Transverse colon (tissue), 4 donors: Measurements from ENCODE around the gene ARRB2. TPM values are rescaled to one million over a fixed set of nuclear protein-coding genes. Genes with fewer than 3 reads are reported as not detected.

ENCODE experiments used
- DNase-seq: peaks from one replicate; pipeline ENCODE4 v3.0.0-alpha.2; 2019
- H3K27ac ChIP-seq, 4 donors: fragments of 200-600 bp; sonication (generic); 2 replicates each; pipeline ENCODE4 v1.5.1; 2016 to 2018; ENCODE audit warnings: inconsistent platforms in 4 of 4
- H3K27me3 ChIP-seq: fragments of 200-600 bp; sonication (generic); 2 replicates; pipeline ENCODE4 v1.5.1; 2017; ENCODE audit warnings: inconsistent platforms
- H3K36me3 ChIP-seq, 4 donors: fragments of 200-600 bp; sonication (generic); 2 replicates each; pipeline ENCODE4 v1.5.1; 2017 to 2019; ENCODE audit warnings: inconsistent platforms in 4 of 4
- H3K4me1 ChIP-seq, 4 donors: fragments of 200-600 bp; sonication (generic); 2 replicates each; pipeline ENCODE4 v1.5.1; 2017 to 2020; ENCODE audit warnings: inconsistent platforms in 4 of 4
- H3K4me3 ChIP-seq, 4 donors: fragments of 200-600 bp; sonication (generic); 1 replicate in 1 of 4; 2 replicates in 3 of 4; pipeline versions ENCODE4 v1.5.1 to v1.6.1; 2017 to 2019; ENCODE audit warnings: inconsistent platforms in 4 of 4
- H3K9me3 ChIP-seq, 2 donors: fragments of 200-600 bp; sonication (generic); 2 replicates each; pipeline ENCODE4 v1.5.1; 2017 to 2019; ENCODE audit warnings: inconsistent platforms in 2 of 2
- CTCF ChIP-seq, 5 experiments: fragments of 200-600 bp in 3 of 5; fragments of 450-650 bp in 2 of 5; sonication (generic) in 3 of 5; IDR thresholded peaks; 1 replicate in 2 of 5; 2 replicates in 3 of 5; pipeline ENCODE4 v1.5.1; 2016 to 2017; ENCODE audit warnings: antibody characterized with exemption in 5 of 5, inconsistent platforms in 3 of 5, mild to moderate bottlenecking in 2 of 5, moderate library complexity in 1 of 5
- EP300 ChIP-seq: sonication (generic); formaldehyde crosslinking; IDR thresholded peaks from one replicate; pipeline ENCODE4 v1.6.1; 2017; ENCODE audit warnings: antibody characterized with exemption, low read depth
- POLR2A ChIP-seq: fragments of 450-650 bp; IDR thresholded peaks from one replicate; pipeline ENCODE4 v1.6.1; 2016; ENCODE audit warnings: antibody characterized with exemption, mild to moderate bottlenecking, moderate library complexity
- POLR2AphosphoS5 ChIP-seq, 3 donors: sonication (generic); formaldehyde crosslinking; IDR thresholded peaks; one replicate each; pipeline ENCODE4 v1.6.1; 2016; ENCODE audit warnings: antibody characterized with exemption in 3 of 3
- WGBS, 2 donors: methylation state at CpG; one replicate each; pipeline ENCODE4 v1.1.5; 2018; ENCODE audit warnings: low coverage in 1 of 2; 5-methylcytosine and 5-hydroxymethylcytosine counted together
- in situ Hi-C, 4 donors: fragments of 200-750 bp; cut with MboI; loops; one replicate each; pipeline versions ENCODE4 v1.15.0 to v1.15.1; 2017; ENCODE audit warnings: low sequenced_read_pairs in 3 of 4, low pct_ligation_motif_present in 1 of 4, low pct_unique_long_range_greater_than_20kb in 1 of 4
- intact Hi-C: fragments of 100-400 bp; cut with DNase I; formaldehyde crosslinking; loops from one replicate; pipeline ENCODE4 v1.15.1; 2023; ENCODE audit warnings: low total_unique reads
- total RNA-seq, 4 donors: library from RNA; depleted of rRNA; stranded (reverse); fragments of >200 nt; gene quantifications; one replicate each; pipeline ENCODE4 v1.1.0, GENCODE V29; 2016

Gene ARRB2
- total RNA-seq, 4 donors from 2014 or later, result 19.3 to 47.9 (median 36.8) TPM

GRCh38 chr17:4722678-4723240 lies 12.3 kb downstream of the ARRB2 start:
- intact Hi-C loops, result no loop called here
- H3K9me3 ChIP-seq, result no peaks in the 10 kb centered on the region
- no peak for DNase-seq
- no peak overlapping the region for H3K4me3 ChIP-seq
- no peaks in the 10 kb centered on the region for H3K36me3 ChIP-seq
- in situ Hi-C loops, result no loop called here
- TF ChIP-seq POLR2AphosphoS5 (IDR thresholded peaks at IDR 0.05) (no peak), CTCF (IDR thresholded peaks at IDR 0.05) (no peak), EP300 (no peak), POLR2A (no peak)
- no peaks in the 10 kb centered on the region for H3K27me3 ChIP-seq
- peaks cover 0 to 13% (median 7%) of the 10 kb centered on the region in 4 donors for H3K4me1 ChIP-seq
- H3K27ac ChIP-seq, result no peak overlapping the region
- WGBS, 2 donors, result 74 to 83% methylated on average over 7 to 16 of the region's 16 CpGs

GRCh38 chr17:4724650-4725049 lies 14.2 kb downstream of the ARRB2 start:
- no peaks in the 10 kb centered on the region for H3K9me3 ChIP-seq
- in situ Hi-C loops (no loop called here), intact Hi-C loops (no loop called here)
- DNase-seq, result no peak
- H3K4me3 ChIP-seq, result no peak overlapping the region
- 90 to 91% methylated on average over 2 to 5 of the region's 5 CpGs for WGBS, 2 donors
- no peaks in the 10 kb centered on the region for H3K27me3 ChIP-seq
- H3K36me3 ChIP-seq, result no peaks in the 10 kb centered on the region
- TF ChIP-seq CTCF (IDR thresholded peaks at IDR 0.05) (no peak), POLR2A (no peak), POLR2AphosphoS5 (IDR thresholded peaks at IDR 0.05) (no peak), EP300 (no peak)
- H3K4me1 ChIP-seq, result peaks cover 0 to 13% (median 7%) of the 10 kb centered on the region in 4 donors
- no peak overlapping the region for H3K27ac ChIP-seq

- TF ChIP-seq POLR2A (no peak), EP300 (no peak), POLR2AphosphoS5 (IDR thresholded peaks at IDR 0.05) (no peak), CTCF (IDR thresholded peaks at IDR 0.05) (no peak)
- no peak for DNase-seq
- 63 to 74% methylated on average over 3 to 9 of the region's 9 CpGs for WGBS, 2 donors
- H3K27me3 ChIP-seq, result no peaks in the 10 kb centered on the region
- H3K4me3 ChIP-seq, result no peak overlapping the region
- in situ Hi-C loops (no loop called here), intact Hi-C loops (no loop called here)
- no peak overlapping the region for H3K27ac ChIP-seq
- H3K4me1 ChIP-seq, result peaks cover 0 to 18% (median 12%) of the 10 kb centered on the region in 4 donors
- no peaks in the 10 kb centered on the region for H3K9me3 ChIP-seq
- no peaks in the 10 kb centered on the region for H3K36me3 ChIP-seq
Measured at GRCh38 chr17:4725646-4726310, 15.3 kb downstream of the ARRB2 start.

- Histone ChIP-seq H3K27me3 (no peaks in the 10 kb centered on the region), H3K36me3 (no peaks in the 10 kb centered on the region), H3K9me3 (no peaks in the 10 kb centered on the region), H3K4me1 (peaks cover 0 to 16% (median 13%) of the 10 kb centered on the region in 4 donors), H3K27ac (no peak overlapping the region), H3K4me3 (no peak overlapping the region)
- WGBS, 2 donors, result 44 to 57% methylated on average over 3 of the region's 3 CpGs
- TF ChIP-seq EP300, result no peak
- TF ChIP-seq POLR2AphosphoS5 (IDR thresholded peaks at IDR 0.05), result no peak
- no peak for TF ChIP-seq POLR2A
- TF ChIP-seq CTCF (IDR thresholded peaks at IDR 0.05), result no peak
- DNase-seq, result no peak
- in situ Hi-C loops (no loop called here), intact Hi-C loops (no loop called here)
Measured at GRCh38 chr17:4728124-4728523, 17.7 kb downstream of the ARRB2 start.
